ENCODE measurements around the gene CAMTA1.

The CAMTA1 gene

DNA sequence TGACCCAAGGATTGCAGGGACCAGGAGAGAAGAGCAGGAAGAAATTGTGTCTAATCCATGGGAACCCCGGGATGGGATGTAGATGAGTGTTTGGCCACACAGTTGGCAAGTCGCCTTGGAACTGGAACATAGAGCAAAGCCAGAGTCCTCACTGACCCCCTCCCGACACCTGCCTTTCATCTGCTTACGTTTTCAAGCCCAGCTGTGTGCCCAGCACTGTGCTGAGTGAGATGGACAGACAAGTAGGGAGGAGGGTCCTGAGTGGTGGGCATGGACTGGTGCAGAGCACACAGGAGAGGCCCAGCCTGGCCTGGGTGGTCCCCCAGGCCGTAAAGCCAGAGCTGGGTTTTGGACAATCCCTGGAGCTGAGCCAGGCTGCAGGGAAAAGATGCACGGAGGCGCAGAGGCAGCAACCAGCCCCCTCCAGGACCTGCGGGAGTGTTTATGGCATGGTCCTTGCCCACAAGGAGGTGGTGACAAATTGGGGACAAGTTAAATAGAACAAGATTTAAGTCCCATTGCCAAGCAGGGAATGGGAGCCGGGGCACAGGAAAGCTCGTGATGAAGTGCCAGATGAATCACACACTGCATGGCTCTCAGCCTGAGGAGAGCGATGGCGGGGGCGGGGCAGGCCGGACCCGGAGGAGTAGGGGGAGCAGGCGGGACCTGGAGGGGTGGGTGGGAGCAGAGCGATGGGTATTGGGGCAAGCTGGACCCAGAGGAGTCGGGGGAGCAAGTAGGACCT, 828.0 kb downstream of the CAMTA1 start:
- no peak for DNase-seq

DNA sequence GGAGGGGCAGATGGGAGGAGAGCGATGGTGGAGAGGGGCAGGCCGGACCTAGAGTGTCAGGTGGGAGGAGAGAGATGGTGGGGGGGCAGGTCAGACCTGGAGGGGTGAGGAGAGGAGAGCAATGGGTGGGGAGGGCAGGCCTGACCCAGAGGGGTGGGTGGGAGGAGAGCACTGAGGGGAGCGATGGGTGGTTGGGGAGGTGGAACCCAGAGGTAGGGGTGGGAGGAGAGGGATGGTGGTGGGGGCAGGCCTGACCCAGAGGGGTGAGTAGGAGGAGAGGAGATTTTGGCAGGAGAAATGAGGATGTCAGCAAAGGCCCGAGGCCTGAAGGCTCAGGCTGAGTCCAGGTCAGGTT, 828.6 kb downstream of the CAMTA1 start:
- no peak for DNase-seq

DNA sequence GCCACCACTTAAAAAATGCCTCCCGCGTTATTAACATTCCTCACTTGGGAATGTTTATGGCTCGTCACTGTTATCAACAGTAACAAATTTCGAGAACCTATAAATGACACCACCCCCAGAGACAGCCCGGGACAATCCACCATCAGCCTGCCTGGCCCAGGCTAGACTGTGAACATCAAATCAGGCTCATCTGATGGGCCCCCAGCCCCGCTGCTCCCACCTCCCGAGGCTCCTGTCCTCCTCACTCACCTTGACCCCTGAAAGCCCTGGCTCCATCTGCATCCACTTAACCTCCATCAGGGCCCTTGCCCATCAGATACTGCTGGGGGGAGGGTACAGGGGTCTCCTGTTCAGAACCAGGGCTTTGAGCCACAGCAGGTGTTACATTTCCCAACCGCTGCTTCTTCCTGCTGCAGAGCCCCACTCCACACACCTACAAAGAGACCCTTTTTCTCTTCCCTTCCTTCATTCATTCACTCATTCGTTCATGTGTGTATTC, 829.4 kb downstream of the CAMTA1 start:
- no peak for DNase-seq

DNA sequence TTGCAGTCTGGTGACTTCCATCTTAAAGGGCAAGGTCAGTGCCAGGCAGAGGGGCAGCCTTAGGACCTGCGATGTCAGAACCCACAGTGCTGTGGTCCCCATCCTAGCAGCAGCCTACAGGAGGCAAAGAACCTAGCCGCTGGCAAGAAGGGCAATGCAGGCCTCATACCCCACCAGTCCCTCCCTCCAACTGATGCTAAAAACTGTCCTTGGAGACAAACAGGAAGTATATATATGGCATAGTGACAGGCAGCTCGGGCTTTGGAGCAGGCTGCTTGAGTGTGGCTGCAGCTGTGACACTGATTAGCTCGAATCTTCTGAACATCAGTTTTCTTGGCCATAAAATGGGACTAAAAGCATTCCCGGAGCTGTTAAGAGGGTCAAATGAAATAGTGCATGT, 829.9 kb downstream of the CAMTA1 start:
- DNase-seq = no peak

DNA sequence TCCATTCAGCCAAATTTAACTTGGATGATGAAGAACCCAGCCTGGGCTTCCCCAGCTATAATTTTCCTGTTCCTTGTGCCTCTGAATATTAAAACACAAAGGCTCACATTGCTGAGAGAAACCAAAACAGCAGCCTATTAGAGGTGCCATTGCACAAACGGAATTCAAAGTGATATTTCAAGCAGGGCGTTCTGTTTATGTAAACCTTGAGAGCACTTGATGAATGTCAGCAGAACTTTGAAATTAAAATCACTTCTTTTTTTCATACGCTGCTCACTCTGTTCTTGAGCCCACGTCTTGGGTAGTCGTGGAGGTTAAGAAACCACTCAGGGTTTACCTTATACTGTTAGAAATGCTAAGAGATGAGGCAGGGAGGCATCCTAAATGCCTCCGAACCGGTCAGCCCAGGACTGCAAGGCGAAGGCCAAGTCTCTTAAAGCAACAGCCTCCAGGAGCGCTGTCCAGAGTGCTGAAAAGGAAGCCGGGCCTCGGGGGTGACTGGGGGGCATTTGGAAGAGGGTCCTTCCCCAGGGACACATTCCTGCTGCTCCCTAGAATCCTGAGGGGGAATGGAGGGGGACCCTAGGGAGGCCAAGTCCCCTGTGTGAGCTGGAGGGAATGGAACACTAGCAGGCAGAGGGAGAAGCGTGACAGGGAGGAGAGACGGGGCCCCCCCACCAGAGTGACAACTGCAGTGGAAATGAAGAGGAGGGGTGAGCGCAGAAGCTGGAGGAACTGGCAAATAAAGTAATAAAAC, 831.0 kb downstream of the CAMTA1 start:
- no peak for DNase-seq

DNA sequence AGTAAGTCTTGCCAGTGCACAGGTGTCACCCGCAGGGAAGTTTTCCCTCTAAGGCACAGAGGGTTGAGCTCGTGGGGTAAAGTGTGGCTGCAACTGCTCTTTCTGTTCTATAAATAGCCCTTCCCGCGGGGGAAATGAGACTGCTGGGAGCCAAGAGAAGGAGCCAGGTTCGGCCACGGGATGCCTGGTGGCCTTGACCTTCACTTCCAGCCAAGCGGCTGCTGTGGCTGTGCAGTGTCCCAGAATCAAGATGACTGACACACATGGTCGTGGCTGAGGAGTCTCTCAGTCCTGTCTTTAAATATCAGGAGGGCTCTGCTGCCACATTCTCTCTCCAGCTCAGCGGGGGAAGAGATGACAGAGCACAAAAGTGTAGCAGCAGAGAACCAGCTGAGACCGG, 831.7 kb downstream of the CAMTA1 start:
- DNase-seq = no peak

DNA sequence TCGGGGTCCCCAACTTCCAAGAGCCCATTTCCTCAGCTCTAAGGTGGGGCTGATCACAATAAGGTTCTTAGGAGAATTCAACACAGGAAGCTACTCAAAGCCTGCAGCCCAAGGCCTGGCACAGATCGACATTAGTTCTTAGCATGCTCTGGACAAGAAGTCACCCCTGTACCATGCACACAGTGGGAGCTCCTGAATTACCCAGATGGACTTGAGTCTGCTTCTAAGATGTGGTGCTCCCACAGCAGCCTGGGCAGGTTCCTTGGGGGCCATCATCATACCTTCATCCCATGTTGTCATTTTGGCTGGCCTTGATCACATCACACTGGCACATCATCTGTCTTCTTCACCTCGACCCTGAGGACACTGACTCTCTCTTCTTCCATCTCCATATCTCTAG, 832.6 kb downstream of the CAMTA1 start:
- DNase-seq = no peak

DNA sequence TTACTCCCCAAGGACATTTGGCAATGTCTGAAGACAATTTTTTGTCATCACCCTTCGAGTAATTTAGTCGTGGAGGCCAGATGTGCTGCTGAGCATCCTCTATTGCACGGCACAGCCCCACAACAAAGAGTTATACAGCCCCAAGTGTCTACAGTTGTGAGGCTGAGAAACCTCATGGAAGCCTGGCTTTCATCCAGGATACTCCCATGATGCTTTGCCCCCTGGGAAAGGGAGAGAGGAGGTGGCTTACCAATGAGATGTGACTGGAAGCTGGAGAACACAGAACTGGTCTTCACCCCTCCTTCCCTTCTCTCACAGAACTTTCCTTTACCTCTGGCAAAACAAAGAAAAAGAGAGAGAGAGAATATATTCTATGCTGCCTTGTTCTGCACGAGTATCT, 834.9 kb downstream of the CAMTA1 start:
- no peak for DNase-seq

DNA sequence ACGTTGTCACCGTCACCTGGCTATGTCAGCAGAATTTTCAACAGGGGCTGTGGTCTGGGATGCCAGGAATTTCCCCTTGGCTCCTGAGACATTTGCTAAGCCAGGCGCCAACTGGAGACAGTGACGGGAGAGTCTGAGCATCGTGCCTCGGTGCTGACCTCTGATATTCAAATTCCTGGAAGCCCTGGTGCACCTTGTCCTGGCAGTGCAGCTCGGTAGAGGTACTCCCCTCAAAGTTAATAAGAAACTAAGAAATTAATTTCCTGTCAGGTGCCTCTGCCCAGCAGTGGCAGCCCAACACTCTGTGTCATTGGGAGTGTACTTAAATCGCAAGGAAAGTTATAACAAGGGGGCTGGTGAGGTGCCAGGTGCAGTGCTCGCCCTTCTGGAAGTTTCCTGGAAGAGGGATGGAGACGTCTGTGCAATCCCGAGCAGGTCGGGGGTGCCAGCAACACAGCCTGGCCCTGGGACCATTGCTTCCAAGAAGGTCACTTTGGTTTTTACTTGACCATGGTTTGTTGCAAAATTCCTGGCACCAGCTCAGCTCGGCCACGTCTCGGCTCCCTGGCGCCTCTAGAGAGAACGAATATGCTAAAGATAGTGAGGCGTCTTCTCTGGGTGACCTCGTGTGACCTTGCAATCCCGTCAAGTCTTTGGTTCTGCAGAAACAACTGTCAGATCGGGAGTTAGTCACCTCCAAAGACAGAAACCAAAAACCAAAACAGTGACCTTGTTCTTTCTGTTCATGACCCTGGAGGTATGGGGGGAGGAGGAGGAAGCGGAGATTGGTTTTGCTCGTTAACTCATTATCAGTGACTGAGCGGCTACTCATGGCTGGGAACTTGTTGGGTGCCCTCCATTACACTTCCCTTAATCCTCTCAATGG, 836.3 kb downstream of the CAMTA1 start:
- DNase-seq = no peak

DNA sequence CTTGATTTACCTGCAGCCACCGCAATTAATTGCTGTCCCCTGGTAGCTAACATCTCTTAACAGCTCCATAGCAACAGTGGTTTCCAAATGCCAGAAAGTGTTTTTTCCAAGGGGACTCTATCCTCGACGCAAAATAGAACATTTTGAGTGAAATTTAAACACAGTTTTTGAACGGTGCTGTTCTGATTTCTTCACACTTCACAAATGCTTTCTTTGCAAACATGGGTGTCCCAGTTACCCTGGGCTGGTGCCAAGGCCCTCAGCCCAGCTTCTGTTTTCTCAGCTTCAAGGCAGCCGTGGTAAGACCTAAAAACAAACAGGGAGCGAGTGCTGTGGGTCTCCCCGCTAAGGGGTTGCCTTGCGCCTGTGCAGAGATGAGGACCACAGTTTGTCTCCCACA, 838.6 kb downstream of the CAMTA1 start:
- no peak for DNase-seq

DNA sequence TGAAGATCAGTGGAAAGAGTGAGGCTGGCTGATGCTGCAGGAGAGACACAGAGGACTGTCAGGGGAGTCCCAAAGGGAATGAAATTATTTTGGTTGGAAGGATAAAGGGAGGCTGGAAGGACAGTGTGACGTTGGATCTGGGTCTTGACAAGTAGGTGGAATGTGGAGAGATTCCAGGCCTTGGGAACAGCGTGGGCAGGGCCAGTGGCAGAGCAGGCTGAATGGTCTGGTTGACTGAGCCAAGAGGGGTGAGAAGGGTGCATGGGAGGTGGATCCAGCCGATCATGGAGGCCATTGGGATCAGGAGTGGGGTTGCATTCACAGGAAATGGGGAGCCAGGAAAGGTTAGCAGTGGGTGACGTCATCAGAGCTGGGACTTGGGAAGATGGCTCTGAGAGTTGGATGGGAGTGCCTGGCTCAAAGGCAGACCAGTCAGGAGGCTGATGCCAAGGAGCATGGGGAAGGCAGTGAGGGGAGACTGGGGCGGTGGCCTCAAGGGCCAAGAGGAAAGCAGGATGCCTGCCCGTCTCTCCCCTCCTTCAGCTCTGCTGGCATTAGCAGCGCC, 839.6 kb downstream of the CAMTA1 start:
- DNase-seq = no peak

DNA sequence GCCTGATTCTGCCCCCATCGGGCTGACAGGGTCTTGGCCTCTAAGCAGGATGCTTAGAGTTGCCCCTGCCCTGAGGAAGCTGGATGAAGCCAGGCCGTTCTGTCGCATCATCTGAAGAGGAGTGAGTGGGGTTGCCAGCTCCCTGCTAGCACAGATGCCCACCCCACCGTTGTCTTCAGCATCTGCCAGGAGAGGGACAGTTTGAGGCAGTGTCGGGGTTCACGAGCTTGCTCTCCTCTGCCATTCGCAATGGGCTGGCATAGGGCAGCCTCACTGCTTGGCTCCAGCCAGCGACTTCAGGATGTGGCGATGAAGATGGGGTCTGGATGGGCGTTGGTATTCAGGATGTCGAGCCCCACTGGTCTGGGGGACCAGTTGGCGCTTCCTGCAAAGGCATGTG, 840.1 kb downstream of the CAMTA1 start:
- DNase-seq = no peak

DNA sequence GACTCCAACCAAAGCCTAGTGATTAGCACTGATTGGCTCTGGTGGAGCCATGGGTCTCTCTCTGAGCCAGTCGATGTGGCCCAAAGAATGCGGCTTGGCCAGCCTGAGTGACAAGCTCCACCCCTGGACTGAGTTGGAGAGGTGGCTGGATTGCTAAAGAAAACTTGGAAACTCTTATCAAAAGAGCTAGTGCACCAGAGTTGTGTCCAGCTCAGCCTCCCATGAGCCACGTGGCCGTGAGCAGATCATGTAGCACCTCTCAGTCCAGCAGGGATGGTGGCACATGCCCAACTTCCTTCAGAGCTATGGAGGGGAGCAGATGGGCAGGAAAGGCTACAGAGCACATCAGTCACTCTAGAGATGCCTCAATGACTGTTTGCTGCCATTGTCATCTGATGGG, 843.0 kb downstream of the CAMTA1 start:
- DNase-seq = no peak

DNA sequence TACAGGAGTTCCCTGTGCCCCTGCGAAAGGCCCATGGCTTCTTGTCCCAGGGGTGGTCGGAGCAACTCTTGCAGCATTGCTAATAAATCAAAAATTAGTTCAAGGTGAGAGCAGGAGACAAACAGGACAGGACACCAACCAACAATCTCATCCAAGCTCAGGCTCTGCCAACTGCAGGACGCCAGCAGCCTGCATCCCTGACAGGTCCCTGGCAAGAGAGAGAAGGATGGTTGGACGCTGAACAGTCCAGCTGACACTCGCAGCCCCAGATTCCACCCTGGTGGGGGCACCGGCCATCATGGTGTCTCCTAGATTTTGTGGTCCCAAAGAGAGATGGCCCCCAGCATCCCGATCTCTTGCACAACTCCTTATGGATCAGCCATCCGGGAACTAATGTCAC, 843.8 kb downstream of the CAMTA1 start:
- no peak for DNase-seq

DNA sequence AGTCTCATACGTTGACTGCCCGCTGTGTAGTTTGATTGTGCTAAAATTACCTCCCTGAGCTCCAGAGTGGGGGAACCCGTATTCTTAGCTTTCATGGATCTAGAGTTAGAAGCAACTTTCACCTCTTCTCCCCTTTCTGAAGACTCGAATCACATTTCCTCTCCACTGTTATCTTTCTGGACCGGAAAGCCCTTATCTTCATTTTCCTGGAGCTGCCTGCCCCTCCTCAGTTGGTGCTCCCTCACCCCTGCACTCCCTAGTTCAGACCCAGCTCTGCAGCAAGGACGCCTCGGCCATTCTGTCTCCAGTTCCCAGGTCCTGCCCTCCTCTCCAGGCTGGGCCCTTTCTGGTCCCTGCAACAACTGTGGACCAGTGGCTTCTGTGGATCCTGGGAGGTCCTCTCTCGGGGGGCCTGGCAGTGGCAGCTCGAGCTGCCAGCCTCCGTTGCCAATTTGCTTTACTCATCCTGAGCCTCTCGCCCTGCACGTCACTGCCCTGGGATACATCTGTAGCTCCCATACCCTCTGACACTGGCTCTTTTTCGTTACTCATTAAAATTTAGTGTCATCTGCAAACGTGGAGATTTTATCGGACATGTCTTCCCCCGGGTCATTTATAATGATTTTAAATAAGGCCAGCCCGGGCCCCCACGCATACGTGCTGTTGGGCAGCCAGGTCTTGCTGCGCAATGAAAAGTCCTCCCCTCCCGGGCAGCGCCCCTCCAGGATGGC, 844.4 kb downstream of the CAMTA1 start:
- DNase-seq = no peak

DNA sequence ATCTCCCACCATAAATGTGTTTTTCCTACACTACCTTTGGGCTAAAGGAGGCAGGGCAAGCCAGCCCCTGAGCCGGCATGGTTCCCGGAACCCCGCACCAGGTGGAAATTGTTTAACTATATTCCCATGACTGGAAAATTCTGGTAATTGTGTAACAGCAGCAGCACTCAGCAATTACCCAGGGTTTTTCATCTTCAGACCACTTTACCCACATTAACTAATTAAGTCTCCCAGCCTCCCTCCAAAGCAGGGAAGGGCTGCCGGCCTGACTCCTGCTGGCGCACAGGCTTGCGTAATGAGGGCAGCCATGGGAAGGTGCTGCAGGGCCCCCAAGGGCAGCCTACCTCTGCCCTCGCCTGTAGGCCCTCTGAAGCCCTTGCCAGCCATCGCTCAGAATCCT, 845.1 kb downstream of the CAMTA1 start:
- peak; percentile 27 for DNase-seq

DNA sequence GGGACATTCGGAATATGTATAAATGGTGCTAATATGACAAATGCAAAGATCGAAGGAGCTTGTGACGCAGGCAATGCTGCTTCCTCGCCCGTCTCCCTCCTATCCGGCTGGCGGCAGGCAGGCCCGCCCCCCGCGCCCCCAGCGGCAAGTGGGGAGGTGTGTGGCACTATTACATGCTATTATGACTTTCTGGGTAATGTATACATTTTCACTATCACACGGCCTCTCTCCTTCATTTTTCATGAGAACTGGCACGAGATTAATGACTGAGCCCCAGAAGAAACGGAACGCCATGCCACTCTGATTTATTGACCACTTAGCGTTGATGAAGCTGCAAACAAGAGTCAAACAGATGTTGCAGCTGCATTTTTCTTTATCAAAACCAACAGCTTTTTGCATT, 846.9 kb downstream of the CAMTA1 start:
- no peak for DNase-seq

DNA sequence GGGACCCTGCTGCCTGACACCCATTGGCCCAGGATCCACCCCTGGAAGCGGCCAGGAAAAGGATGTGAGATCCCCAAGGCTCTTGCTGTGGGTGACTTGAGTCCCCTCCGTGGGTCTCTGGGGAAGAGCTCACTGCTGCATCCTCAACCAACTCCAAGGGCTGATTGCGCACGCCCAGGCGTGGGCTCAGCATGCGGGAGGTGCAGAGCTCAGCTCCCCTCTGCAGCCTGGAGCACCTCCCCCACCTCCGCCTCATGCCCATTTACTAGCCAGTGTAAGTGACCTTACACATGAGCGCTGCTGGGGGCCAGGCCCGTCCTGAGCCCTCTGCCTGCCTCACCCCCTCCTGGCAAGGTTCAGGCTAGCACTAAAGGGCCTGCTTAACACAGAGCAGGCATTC, 847.4 kb downstream of the CAMTA1 start:
- DNase-seq = no peak

DNA sequence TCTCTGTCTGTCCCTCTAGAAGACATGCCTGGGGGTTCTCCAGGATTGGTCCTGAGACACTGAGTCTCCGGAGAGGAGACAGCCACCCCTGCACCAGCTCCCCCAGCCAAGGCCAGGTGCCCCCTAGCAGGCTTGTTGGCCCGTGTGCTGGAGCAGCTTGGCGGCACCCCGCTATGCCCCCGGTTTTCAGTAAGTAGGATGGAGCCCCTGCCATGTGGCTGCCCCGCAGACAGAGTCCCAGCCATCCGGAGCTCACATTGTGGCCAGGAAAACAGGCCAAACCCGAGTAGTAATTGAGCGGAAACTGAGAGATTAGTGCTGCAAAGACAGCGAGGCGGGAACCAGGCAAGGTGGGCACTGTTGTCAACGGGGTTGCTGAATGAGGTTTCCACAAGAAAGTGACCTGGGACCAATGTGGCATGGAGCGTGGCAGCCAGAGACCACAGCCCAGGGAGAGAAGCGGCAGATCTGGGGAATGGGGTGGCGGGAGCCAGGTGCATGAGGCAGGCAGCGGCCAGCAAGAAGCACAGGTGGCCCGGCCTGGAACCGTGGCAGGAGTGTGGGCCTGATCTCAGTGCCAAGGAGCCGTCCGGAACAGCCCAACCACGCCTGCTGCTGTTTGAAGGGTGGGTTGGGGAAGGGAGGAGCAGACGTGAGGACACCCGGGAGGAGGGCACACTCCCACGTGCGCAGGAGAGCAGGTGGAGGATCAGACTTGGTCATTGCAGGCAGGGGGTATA, 848.4 kb downstream of the CAMTA1 start:
- DNase-seq = no peak

DNA sequence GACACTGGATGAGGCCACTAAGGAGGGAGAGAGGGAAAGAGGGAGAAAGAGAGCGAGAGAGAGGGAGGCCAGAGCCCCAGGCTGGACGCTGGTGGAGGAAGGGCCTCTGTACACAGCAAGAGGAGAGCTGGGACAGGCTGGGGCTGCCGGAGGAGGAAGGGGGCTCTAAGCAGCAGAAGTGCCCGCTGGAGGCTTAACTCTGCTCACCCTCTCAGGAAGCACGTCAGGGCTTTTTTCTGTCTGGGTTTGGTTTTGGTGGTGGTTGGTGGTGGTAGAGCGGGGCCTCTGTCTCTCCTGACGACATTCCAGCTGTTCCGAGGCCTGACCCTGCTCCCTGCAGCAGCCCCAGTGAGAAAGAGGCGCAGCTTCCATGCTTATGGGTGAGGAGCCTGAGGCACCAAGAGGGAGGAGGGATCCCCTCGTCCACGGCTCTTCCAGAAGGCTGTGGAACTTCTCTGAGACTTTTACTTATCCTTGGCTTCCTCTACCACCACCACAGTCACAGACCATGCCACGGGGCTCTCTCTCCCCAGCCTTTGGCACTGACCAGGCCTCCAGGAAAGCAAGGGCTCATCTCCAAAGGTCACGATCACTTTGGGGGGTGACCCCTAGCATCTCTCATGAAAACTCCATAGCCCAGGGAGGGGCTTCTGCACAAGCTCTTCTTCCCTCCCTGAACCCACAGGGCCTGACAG, 849.4 kb downstream of the CAMTA1 start:
- no peak for DNase-seq

Data from NCI-H82 (cell line).